Erythroblast (primary cell): ENCODE data around the gene DISC1.

Experiments
- GATA1 ChIP-seq: IDR thresholded peaks from 2 replicates; pipeline ENCODE4 v1.6.1; 2011; ENCODE audit warnings: low read depth, mild to moderate bottlenecking, control low read depth, low read length, moderate library complexity
- POLR2A ChIP-seq: IDR thresholded peaks from 2 replicates; pipeline ENCODE4 v1.6.1; 2011; ENCODE audit warnings: mild to moderate bottlenecking, low read length

DNA sequence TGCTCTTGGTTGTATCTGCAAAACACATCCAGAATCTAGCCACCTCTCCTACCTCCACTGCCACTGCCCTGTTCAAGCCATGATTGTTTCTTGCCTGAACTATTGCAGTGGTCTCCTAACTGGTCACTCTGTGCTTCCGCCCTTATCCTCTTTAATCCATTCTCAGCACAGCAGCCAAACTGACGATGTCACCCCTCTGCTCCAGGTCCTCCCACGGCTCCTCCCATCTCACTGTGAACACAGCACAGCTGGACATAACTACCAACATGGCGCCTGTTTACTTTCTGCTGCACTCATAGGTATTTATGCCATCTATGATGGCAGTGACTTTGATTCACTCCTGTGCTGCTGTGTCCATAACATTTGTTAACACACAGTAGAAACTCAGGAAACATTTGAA lies 406.7 kb downstream of the DISC1 start:
- TF ChIP-seq POLR2A (no peak), GATA1 (no peak)
